HK-2 (cell line): ENCODE results near the gene BEND7.
"Not testable (repeated sequence)": the region's sequence is repeated elsewhere in the genome, so short reads cannot be mapped to it uniquely, and the experiment has no call there.

ENCODE experiments used
- DNase-seq: peaks from one replicate; pipeline ENCODE4 v3.0.0-alpha.2; 2018; ENCODE audit not compliant: unreplicated experiment

Gene BEND7

GRCh38 chr10:13421382-13421917 lies 107.4 kb downstream of the BEND7 start:
- DNase-seq: no peak

GRCh38 chr10:13420532-13421307 lies 108.1 kb downstream of the BEND7 start:
- DNase-seq: no peak

- peak; percentile 18 for DNase-seq
These were observed 111.2 kb downstream of the BEND7 start for GRCh38 chr10:13417459-13418126.

- no peak for DNase-seq
These were observed 112.1 kb downstream of the BEND7 start for GRCh38 chr10:13416760-13417159.

GRCh38 chr10:13414855-13415254 lies 114.0 kb downstream of the BEND7 start:
- peak; percentile 16 for DNase-seq

- no peak for DNase-seq
These were observed 114.7 kb downstream of the BEND7 start for GRCh38 chr10:13414137-13414536.

GRCh38 chr10:13412894-13413293 lies 115.9 kb downstream of the BEND7 start:
- DNase-seq: no peak

GRCh38 chr10:13404791-13405190 lies 124.0 kb downstream of the BEND7 start:
- no peak for DNase-seq

GRCh38 chr10:13404305-13404759 lies 124.5 kb downstream of the BEND7 start:
- no peak for DNase-seq

- DNase-seq: not testable (repeated sequence)
These were observed 125.4 kb downstream of the BEND7 start for GRCh38 chr10:13403426-13403825.

GRCh38 chr10:13402021-13402420 lies 126.8 kb downstream of the BEND7 start:
- DNase-seq: no peak

GRCh38 chr10:13401142-13401541 lies 127.7 kb downstream of the BEND7 start:
- no peak for DNase-seq

- no peak for DNase-seq
These were observed 128.4 kb downstream of the BEND7 start for GRCh38 chr10:13400196-13400965.

- no peak for DNase-seq
These were observed 129.1 kb downstream of the BEND7 start for GRCh38 chr10:13399752-13400151.

- no peak for DNase-seq
These were observed 129.6 kb downstream of the BEND7 start for GRCh38 chr10:13399236-13399635.

GRCh38 chr10:13397052-13397451 lies 131.8 kb downstream of the BEND7 start:
- DNase-seq: no peak

- no peak for DNase-seq
These were observed 132.4 kb downstream of the BEND7 start for GRCh38 chr10:13396369-13396768.

GRCh38 chr10:13395540-13395939 lies 133.3 kb downstream of the BEND7 start:
- DNase-seq: no peak

- DNase-seq: no peak
These were observed 135.2 kb downstream of the BEND7 start for GRCh38 chr10:13393640-13394039.

GRCh38 chr10:13392701-13393100 lies 136.1 kb downstream of the BEND7 start:
- DNase-seq: no peak
